SK-N-SH (cell line): ENCODE measurements around the gene NUDT14. TPM values are rescaled to one million over a fixed set of nuclear protein-coding genes. Genes with fewer than 3 reads are reported as not detected.

ENCODE experiments used
- CTCF ChIA-PET: fragments of 300-600, 350-600 bp; formaldehyde crosslinking; extraction: SDS; loops from one replicate; lab custom pipeline; 2021; lab: Yijun Ruan, JAX
- POLR2A ChIA-PET: fragments of 350-600 bp; sonication (Branson Sonifier 250); formaldehyde crosslinking; extraction: SDS; loops from one replicate; lab custom pipeline; 2020; ENCODE audit warnings: antibody characterized with exemption, inconsistent platforms; lab: Yijun Ruan, JAX
- DNase-seq: peaks from one replicate; pipeline ENCODE4 v3.0.0; 2012
- H2AFZ ChIP-seq: fragments of 200-600 bp; sonication (generic); 2 replicates; pipeline ENCODE4 v1.8.1; 2016; ENCODE audit warnings: antibody characterized with exemption, mild to moderate bottlenecking, low read depth
- H3F3A ChIP-seq: fragments of 200-600 bp; sonication (generic); replicated peaks from 2 replicates; pipeline ENCODE3; 2016; ENCODE audit warnings: antibody characterized with exemption, mild to moderate bottlenecking; ENCODE audit not compliant: insufficient read depth
- H3K27ac ChIP-seq, 2 experiments: fragments of 200-500 bp in 1 of 2; fragments of 200-600 bp in 1 of 2; sonication (Bioruptor generic) in 1 of 2; sonication (generic), shearing (Covaris generic) in 1 of 2; 2 replicates each; pipeline versions ENCODE4 v1.5.1 to v1.6.1; 2014 to 2016; ENCODE audit warnings: low read depth in 2 of 2, inconsistent platforms in 1 of 2, low read length in 1 of 2, mild to moderate bottlenecking in 1 of 2, mixed read lengths in 1 of 2
- H3K27me3 ChIP-seq: fragments of 200-600 bp; sonication (generic), shearing (Covaris generic); 2 replicates; pipeline ENCODE4 v1.6.1; 2016; ENCODE audit warnings: mixed run types; ENCODE audit not compliant: insufficient read depth
- H3K36me3 ChIP-seq, 2 experiments: fragments of 200-500 bp in 1 of 2; fragments of 200-600 bp in 1 of 2; sonication (Bioruptor generic) in 1 of 2; sonication (generic) in 1 of 2; replicated peaks in 1 of 2; 2 replicates each; pipeline versions ENCODE3 to v1.5.1; 2014 to 2016; ENCODE audit warnings: low read length in 1 of 2, mild to moderate bottlenecking in 1 of 2; ENCODE audit not compliant: insufficient read depth in 2 of 2, control insufficient read depth in 1 of 2
- H3K4me1 ChIP-seq, 2 experiments: fragments of 200-500 bp in 1 of 2; fragments of 200-600 bp in 1 of 2; sonication (Bioruptor generic) in 1 of 2; sonication (generic), shearing (Covaris generic) in 1 of 2; 2 replicates each; pipeline versions ENCODE4 v1.5.1 to v1.6.1; 2014 to 2016; ENCODE audit warnings: low read depth in 1 of 2, low read length in 1 of 2, mixed run types in 1 of 2; ENCODE audit not compliant: insufficient read depth in 2 of 2, control insufficient read depth in 1 of 2
- H3K4me2 ChIP-seq: fragments of 200-600 bp; sonication (generic), shearing (Covaris generic); 2 replicates; pipeline ENCODE4 v1.6.1; 2017; ENCODE audit warnings: mixed run types
- H3K4me3 ChIP-seq, 2 experiments: fragments of 200-500 bp in 1 of 2; fragments of 200-600 bp in 1 of 2; sonication (Bioruptor generic) in 1 of 2; sonication (generic), shearing (Covaris generic) in 1 of 2; 2 replicates each; pipeline versions ENCODE4 v1.5.1 to v1.8.1; 2014 to 2016; ENCODE audit warnings: low read depth in 2 of 2, inconsistent platforms in 1 of 2, low read length in 1 of 2, mild to moderate bottlenecking in 1 of 2, mixed read lengths in 1 of 2, moderate library complexity in 1 of 2
- H3K79me2 ChIP-seq: fragments of 200-600 bp; sonication (generic); 2 replicates; pipeline ENCODE4 v1.8.1; 2017; ENCODE audit warnings: mild to moderate bottlenecking; ENCODE audit not compliant: insufficient read depth
- H3K9ac ChIP-seq: fragments of 200-600 bp; sonication (generic); 2 replicates; pipeline ENCODE4 v1.6.1; 2017; ENCODE audit warnings: mixed run types
- H3K9me2 ChIP-seq: fragments of 200-600 bp; sonication (generic); 2 replicates; pipeline ENCODE4 v1.6.1; 2017; ENCODE audit warnings: mixed run types
- H3K9me3 ChIP-seq: fragments of 200-600 bp; sonication (generic); 2 replicates; pipeline ENCODE4 v1.6.1; 2017; ENCODE audit warnings: mixed run types, mild to moderate bottlenecking, moderate library complexity
- H4K20me1 ChIP-seq: fragments of 200-600 bp; sonication (generic); 2 replicates; pipeline ENCODE4 v1.6.1; 2017; ENCODE audit warnings: mild to moderate bottlenecking, mixed run types; ENCODE audit not compliant: insufficient read depth
- EZH2phosphoT487 ChIP-seq: fragments of 200-600 bp; sonication (generic); IDR thresholded peaks from 2 replicates; pipeline ENCODE4 v1.6.1; 2017; ENCODE audit warnings: low read depth, mixed run types, mild to moderate bottlenecking, antibody characterized with exemption, moderate library complexity, borderline replicate concordance
- FOSL2 ChIP-seq: IDR thresholded peaks from 2 replicates; pipeline ENCODE4 v1.4.0; 2012; ENCODE audit warnings: low read depth, mild to moderate bottlenecking, moderate library complexity, borderline replicate concordance
- FOXJ3 ChIP-seq: sonication (generic); formaldehyde crosslinking; IDR thresholded peaks from 2 replicates; pipeline ENCODE4 v1.5.1; 2020; ENCODE audit warnings: mild to moderate bottlenecking, missing genetic modification reagents
- FOXM1 ChIP-seq: IDR thresholded peaks from 2 replicates; pipeline ENCODE4 v1.4.0; 2012; ENCODE audit warnings: low read depth, mild to moderate bottlenecking
- GATA2 ChIP-seq: sonication (generic); formaldehyde crosslinking; IDR thresholded peaks from 2 replicates; pipeline ENCODE4 v1.5.0; 2020; ENCODE audit warnings: mild to moderate bottlenecking, missing genetic modification reagents
- NFIC ChIP-seq: IDR thresholded peaks from 2 replicates; pipeline ENCODE4 v1.4.0; 2012; ENCODE audit warnings: borderline replicate concordance
- NRF1 ChIP-seq: IDR thresholded peaks from 2 replicates; pipeline ENCODE4 v1.6.1; 2012; ENCODE audit warnings: low read depth, mild to moderate bottlenecking, low read length
- POLR2AphosphoS5 ChIP-seq: IDR thresholded peaks from 2 replicates; pipeline ENCODE4 v1.6.1; 2012; ENCODE audit warnings: low read depth, low read length
- RAD21 ChIP-seq: IDR thresholded peaks from 2 replicates; pipeline ENCODE4 v1.6.1; 2012; ENCODE audit warnings: mild to moderate bottlenecking, low read length
- RFX5 ChIP-seq: IDR thresholded peaks from 2 replicates; pipeline ENCODE4 v1.6.1; 2012; ENCODE audit warnings: mild to moderate bottlenecking, improper control_type of control experiment, low read length
- SIN3A ChIP-seq: IDR thresholded peaks from 2 replicates; pipeline ENCODE4 v1.6.1; 2012; ENCODE audit warnings: low read depth, mild to moderate bottlenecking, low read length, moderate library complexity, borderline replicate concordance
- SMC3 ChIP-seq: IDR thresholded peaks from 2 replicates; pipeline ENCODE4 v1.6.1; 2012; ENCODE audit warnings: low read depth, low read length, improper control_type of control experiment
- TCF12 ChIP-seq: IDR thresholded peaks from 2 replicates; pipeline ENCODE4 v1.4.0; 2012
- TEAD4 ChIP-seq: IDR thresholded peaks from 2 replicates; pipeline ENCODE4 v1.4.0; 2012; ENCODE audit warnings: mild to moderate bottlenecking, borderline replicate concordance; ENCODE audit not compliant: insufficient read depth
- WGBS: methylation state at CpG from one replicate; pipeline ENCODE4 v1.1.6; 2017; ENCODE audit warnings: low lambda C conversion rate; 5-methylcytosine and 5-hydroxymethylcytosine counted together
- polyA plus RNA-seq, 3 experiments: library from polyadenylated mRNA; depleted of rRNA; stranded (reverse); fragments of >200 nt; gene quantifications; 2 replicates each; pipeline ENCODE4 v1.2.3, GENCODE V29; 2012
- TF ChIP-seq, protein P1 (sequence below): IDR thresholded peaks from 2 replicates; pipeline ENCODE4; 2012
- TF ChIP-seq, protein P2 (sequence below): IDR thresholded peaks from 2 replicates; pipeline ENCODE4 v1.6.1; 2012; ENCODE audit warnings: mild to moderate bottlenecking, low read depth, low read length, moderate library complexity
- TF ChIP-seq, protein P3 (sequence below): IDR thresholded peaks from 2 replicates; pipeline ENCODE4 v1.4.0; 2012; ENCODE audit warnings: low read depth
- TF ChIP-seq, protein P4 (sequence below): fragments of 200-600 bp; sonication (generic); IDR thresholded peaks from 2 replicates; pipeline ENCODE4 v1.6.1; 2017; ENCODE audit warnings: antibody characterized with exemption, mild to moderate bottlenecking, moderate library complexity

The NUDT14 gene
- polyA plus RNA-seq, 1 of the 3 experiments (the other 2 are of a cell fraction) = 18.4 TPM

DNA sequence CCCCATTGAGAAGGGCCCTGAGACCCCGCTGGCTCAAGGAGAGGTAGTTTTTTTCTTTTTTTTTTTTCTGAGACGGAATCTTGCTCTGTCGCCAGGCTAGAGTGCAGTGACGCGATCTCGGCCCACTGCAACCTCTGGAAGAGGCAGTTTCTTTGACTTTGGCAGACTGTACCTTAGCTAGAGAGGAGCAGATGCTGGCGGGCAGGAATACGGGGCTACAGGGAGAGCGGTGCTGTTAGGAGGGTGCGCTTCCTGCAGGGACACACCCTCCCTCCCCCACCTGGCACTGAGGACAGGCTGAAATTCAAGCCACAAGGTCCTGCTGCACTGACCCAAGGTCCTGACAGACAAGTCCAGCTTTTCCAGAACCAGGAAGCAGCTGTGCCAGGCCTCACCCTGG lies 32.2 kb upstream of the NUDT14 start:
- H3K36me3 ChIP-seq = peaks cover 0 to 26% of the 10 kb centered on the region in 2 experiments
- peak overlapping the region in 1 of 2 experiments; percentile 47; a peak in 1 of 4 replicates for H3K27ac ChIP-seq
- no peaks in the 10 kb centered on the region for H3K27me3 ChIP-seq
- peaks cover 0 to 61% of the 10 kb centered on the region in 2 experiments; a peak in 1 of 4 replicates for H3K4me1 ChIP-seq
- POLR2A ChIA-PET = no interaction called here
- H3K9ac ChIP-seq = no peak overlapping the region
- no peak overlapping the region for H3K4me3 ChIP-seq
- H3K79me2 ChIP-seq = no peaks in the 10 kb centered on the region
- H3K4me2 ChIP-seq = no peak overlapping the region
- H2AFZ ChIP-seq = no peak overlapping the region
- H3K9me2 ChIP-seq = no peaks in the 10 kb centered on the region
- 98% methylated on average over 10 of the region's 10 CpGs for WGBS
- DNase-seq = no peak
- H4K20me1 ChIP-seq = no peaks in the 10 kb centered on the region
- CTCF ChIA-PET = interaction anchor here (0.8 to 3.3 kb wide), 6 partner anchors 9 to 168 kb away, joined by 3 to 24 read pairs (median 4); no protein-coding TSS in a partner anchor
- no peaks in the 10 kb centered on the region for H3K9me3 ChIP-seq
- H3F3A ChIP-seq = no peaks in the 10 kb centered on the region
- TF ChIP-seq, protein P1, sequence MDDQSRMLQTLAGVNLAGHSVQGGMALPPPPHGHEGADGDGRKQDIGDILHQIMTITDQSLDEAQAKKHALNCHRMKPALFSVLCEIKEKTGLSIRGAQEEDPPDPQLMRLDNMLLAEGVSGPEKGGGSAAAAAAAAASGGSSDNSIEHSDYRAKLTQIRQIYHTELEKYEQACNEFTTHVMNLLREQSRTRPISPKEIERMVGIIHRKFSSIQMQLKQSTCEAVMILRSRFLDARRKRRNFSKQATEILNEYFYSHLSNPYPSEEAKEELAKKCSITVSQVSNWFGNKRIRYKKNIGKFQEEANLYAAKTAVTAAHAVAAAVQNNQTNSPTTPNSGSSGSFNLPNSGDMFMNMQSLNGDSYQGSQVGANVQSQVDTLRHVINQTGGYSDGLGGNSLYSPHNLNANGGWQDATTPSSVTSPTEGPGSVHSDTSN = no peak
- TF ChIP-seq TCF12 = no peak
- TF ChIP-seq POLR2AphosphoS5 = no peak

DNA sequence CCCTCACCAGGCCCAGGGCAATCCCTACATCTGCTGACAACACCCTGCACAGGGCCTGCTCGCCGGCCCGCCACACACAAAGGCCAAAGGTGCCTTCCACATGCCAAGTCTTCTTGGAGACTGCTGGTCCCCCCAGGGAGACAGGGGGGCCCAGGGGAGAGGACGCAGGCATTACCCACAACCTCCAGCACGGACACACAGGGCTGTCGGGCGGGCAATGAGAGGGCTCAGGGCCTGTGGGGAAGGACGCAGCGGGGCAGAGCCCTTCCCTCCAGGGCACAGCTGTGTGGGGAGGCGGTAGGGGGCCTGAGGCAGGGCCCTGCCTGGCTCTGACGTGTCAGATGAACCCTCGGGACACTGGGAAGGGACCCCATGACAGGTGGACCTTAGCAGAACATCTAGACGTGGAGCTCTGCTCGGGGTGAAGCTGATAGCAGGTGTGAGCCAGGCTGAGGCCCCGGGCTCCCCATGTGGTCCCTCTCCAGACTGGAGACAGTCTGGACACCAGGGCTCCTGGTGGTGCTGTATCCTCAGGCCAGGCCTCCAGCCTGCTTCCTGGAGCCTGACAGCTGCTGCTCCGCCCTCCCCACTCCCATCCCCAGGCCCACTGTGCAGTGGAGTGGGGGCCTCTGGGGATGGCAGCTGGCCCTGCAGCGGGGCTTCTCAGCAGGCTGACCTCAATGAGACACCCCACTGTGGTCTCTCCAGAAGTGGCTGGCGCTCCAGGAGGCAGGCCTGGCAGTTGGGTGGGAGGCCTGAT lies 31.6 kb upstream of the NUDT14 start:
- no peak overlapping the region for H3K4me2 ChIP-seq
- TF ChIP-seq RAD21 = no peak
- TF ChIP-seq, protein P2, sequence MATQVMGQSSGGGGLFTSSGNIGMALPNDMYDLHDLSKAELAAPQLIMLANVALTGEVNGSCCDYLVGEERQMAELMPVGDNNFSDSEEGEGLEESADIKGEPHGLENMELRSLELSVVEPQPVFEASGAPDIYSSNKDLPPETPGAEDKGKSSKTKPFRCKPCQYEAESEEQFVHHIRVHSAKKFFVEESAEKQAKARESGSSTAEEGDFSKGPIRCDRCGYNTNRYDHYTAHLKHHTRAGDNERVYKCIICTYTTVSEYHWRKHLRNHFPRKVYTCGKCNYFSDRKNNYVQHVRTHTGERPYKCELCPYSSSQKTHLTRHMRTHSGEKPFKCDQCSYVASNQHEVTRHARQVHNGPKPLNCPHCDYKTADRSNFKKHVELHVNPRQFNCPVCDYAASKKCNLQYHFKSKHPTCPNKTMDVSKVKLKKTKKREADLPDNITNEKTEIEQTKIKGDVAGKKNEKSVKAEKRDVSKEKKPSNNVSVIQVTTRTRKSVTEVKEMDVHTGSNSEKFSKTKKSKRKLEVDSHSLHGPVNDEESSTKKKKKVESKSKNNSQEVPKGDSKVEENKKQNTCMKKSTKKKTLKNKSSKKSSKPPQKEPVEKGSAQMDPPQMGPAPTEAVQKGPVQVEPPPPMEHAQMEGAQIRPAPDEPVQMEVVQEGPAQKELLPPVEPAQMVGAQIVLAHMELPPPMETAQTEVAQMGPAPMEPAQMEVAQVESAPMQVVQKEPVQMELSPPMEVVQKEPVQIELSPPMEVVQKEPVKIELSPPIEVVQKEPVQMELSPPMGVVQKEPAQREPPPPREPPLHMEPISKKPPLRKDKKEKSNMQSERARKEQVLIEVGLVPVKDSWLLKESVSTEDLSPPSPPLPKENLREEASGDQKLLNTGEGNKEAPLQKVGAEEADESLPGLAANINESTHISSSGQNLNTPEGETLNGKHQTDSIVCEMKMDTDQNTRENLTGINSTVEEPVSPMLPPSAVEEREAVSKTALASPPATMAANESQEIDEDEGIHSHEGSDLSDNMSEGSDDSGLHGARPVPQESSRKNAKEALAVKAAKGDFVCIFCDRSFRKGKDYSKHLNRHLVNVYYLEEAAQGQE = no peak
- TF ChIP-seq, protein P3, sequence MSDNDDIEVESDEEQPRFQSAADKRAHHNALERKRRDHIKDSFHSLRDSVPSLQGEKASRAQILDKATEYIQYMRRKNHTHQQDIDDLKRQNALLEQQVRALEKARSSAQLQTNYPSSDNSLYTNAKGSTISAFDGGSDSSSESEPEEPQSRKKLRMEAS = no peak
- no peak for TF ChIP-seq TEAD4
- TF ChIP-seq, protein P1 = no peak
- TF ChIP-seq, protein P4, sequence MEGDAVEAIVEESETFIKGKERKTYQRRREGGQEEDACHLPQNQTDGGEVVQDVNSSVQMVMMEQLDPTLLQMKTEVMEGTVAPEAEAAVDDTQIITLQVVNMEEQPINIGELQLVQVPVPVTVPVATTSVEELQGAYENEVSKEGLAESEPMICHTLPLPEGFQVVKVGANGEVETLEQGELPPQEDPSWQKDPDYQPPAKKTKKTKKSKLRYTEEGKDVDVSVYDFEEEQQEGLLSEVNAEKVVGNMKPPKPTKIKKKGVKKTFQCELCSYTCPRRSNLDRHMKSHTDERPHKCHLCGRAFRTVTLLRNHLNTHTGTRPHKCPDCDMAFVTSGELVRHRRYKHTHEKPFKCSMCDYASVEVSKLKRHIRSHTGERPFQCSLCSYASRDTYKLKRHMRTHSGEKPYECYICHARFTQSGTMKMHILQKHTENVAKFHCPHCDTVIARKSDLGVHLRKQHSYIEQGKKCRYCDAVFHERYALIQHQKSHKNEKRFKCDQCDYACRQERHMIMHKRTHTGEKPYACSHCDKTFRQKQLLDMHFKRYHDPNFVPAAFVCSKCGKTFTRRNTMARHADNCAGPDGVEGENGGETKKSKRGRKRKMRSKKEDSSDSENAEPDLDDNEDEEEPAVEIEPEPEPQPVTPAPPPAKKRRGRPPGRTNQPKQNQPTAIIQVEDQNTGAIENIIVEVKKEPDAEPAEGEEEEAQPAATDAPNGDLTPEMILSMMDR = no peak
- no peak for TF ChIP-seq GATA2 (CRISPR knock-in tag)
- no peak for TF ChIP-seq NFIC
- TF ChIP-seq RFX5 = no peak
- no peak for TF ChIP-seq FOXJ3
- TF ChIP-seq POLR2AphosphoS5 = no peak
- no peak for TF ChIP-seq FOXM1
- TF ChIP-seq NRF1 = no peak
- no peak for TF ChIP-seq SIN3A
- TF ChIP-seq EZH2phosphoT487 = no peak
- TF ChIP-seq SMC3 = no peak
- no peak for TF ChIP-seq FOSL2
- H2AFZ ChIP-seq = no peak overlapping the region
- peaks cover 0 to 68% of the 10 kb centered on the region in 2 experiments; a peak in 1 of 4 replicates for H3K4me1 ChIP-seq
- H3K79me2 ChIP-seq = no peaks in the 10 kb centered on the region
- WGBS = 94% methylated on average over 10 of the region's 18 CpGs
- DNase-seq = no peak
- no peaks in the 10 kb centered on the region for H3K27me3 ChIP-seq
- H3F3A ChIP-seq = no peaks in the 10 kb centered on the region
- H3K9ac ChIP-seq = no peak overlapping the region
- H3K9me3 ChIP-seq = no peaks in the 10 kb centered on the region
- peaks cover 0 to 20% of the 10 kb centered on the region in 2 experiments for H3K36me3 ChIP-seq
- H3K9me2 ChIP-seq = no peaks in the 10 kb centered on the region
- ChIA-PET CTCF (interaction anchor here (1.1 to 3.3 kb wide), 5 partner anchors 9 to 167 kb away, joined by 3 to 24 read pairs (median 4); no protein-coding TSS in a partner anchor), POLR2A (no interaction called here)
- no peaks in the 10 kb centered on the region for H4K20me1 ChIP-seq
- no peak overlapping the region for H3K4me3 ChIP-seq
- peak overlapping the region in 1 of 2 experiments; percentile 74; a peak in 1 of 4 replicates for H3K27ac ChIP-seq
